MM.1S (cell line): ENCODE results near the gene ARHGAP40.

ENCODE experiments used
- DNase-seq: peaks from one replicate; pipeline ENCODE4 v3.0.0-alpha.2; 2015
- H2AFZ ChIP-seq: fragments of 300-600 bp; sonication (generic); 2 replicates; pipeline ENCODE4 v1.6.0; 2016; ENCODE audit warnings: antibody characterized with exemption, low read length
- H3F3A ChIP-seq: fragments of 300-600 bp; sonication (generic); 2 replicates; pipeline ENCODE4 v1.6.1; 2016; ENCODE audit warnings: mild to moderate bottlenecking, antibody characterized with exemption, low read length, moderate library complexity, mixed read lengths; ENCODE audit not compliant: insufficient read depth
- H3K27ac ChIP-seq: fragments of 300-600 bp; sonication (generic); 2 replicates; pipeline ENCODE4 v1.5.1; 2016; ENCODE audit warnings: mild to moderate bottlenecking, low read length
- H3K27me3 ChIP-seq: fragments of 300-600 bp; sonication (generic); replicated peaks from 2 replicates; pipeline ENCODE4 v1.6.0; 2016; ENCODE audit warnings: low read length; ENCODE audit not compliant: insufficient read depth
- H3K36me3 ChIP-seq: fragments of 300-600 bp; sonication (generic); replicated peaks from 2 replicates; pipeline ENCODE4 v1.6.1; 2016; ENCODE audit warnings: mild to moderate bottlenecking, low read length, mixed read lengths; ENCODE audit not compliant: insufficient read depth
- H3K4me1 ChIP-seq: fragments of 300-600 bp; sonication (generic); 2 replicates; pipeline ENCODE4 v1.6.1; 2016; ENCODE audit warnings: low read length, mixed read lengths
- H3K4me2 ChIP-seq: fragments of 300-600 bp; sonication (generic); 2 replicates; pipeline ENCODE4 v1.6.0; 2016; ENCODE audit warnings: low read depth, low read length
- H3K4me3 ChIP-seq: fragments of 300-600 bp; sonication (generic); 2 replicates; pipeline ENCODE4 v1.5.1; 2016; ENCODE audit warnings: low read length, mixed read lengths
- H3K79me2 ChIP-seq: fragments of 300-600 bp; sonication (generic); 2 replicates; pipeline ENCODE4 v1.6.1; 2016; ENCODE audit warnings: mixed run types, low read length, mixed read lengths
- H3K9ac ChIP-seq: fragments of 300-600 bp; sonication (generic); 2 replicates; pipeline ENCODE4 v1.6.1; 2016; ENCODE audit warnings: low read length, mixed read lengths
- H3K9me2 ChIP-seq: fragments of 300-600 bp; sonication (generic); replicated peaks from 2 replicates; pipeline ENCODE4 v1.6.1; 2016; ENCODE audit warnings: mild to moderate bottlenecking, low read length, mixed read lengths; ENCODE audit not compliant: insufficient read depth
- H3K9me3 ChIP-seq: fragments of 300-600 bp; sonication (generic); replicated peaks from 2 replicates; pipeline ENCODE4 v1.6.1; 2016; ENCODE audit warnings: mild to moderate bottlenecking, low read length, mixed read lengths; ENCODE audit not compliant: insufficient read depth
- H4K20me1 ChIP-seq: fragments of 300-600 bp; sonication (generic); 2 replicates; pipeline ENCODE4 v1.6.1; 2016; ENCODE audit warnings: mild to moderate bottlenecking, low read length, moderate library complexity, mixed read lengths; ENCODE audit not compliant: insufficient read depth
- EZH2 ChIP-seq: fragments of 300-600 bp; sonication (generic); optimal IDR thresholded peaks from 2 replicates; pipeline ENCODE3; 2017; ENCODE audit warnings: low read depth, mild to moderate bottlenecking, antibody characterized with exemption, low read length, mixed read lengths
- EZH2phosphoT487 ChIP-seq: fragments of 300-600 bp; sonication (generic); IDR thresholded peaks from 2 replicates; pipeline ENCODE4 v1.6.1; 2018; ENCODE audit warnings: antibody characterized with exemption, low read length
- TF ChIP-seq, protein P1 (sequence below): fragments of 300-600 bp; sonication (generic); IDR thresholded peaks from 2 replicates; pipeline ENCODE4 v1.5.1; 2016; ENCODE audit warnings: antibody characterized with exemption, low read length, mixed read lengths

ARHGAP40 gene

GRCh38 chr20:38588303-38588702, 13.3 kb upstream of the ARHGAP40 start:
- no peaks in the 10 kb centered on the region for H3K36me3 ChIP-seq
- no peaks in the 10 kb centered on the region for H3K9me2 ChIP-seq
- H3K9ac ChIP-seq, result no peak overlapping the region
- H3K79me2 ChIP-seq, result no peaks in the 10 kb centered on the region
- H2AFZ ChIP-seq, result no peak overlapping the region
- no peaks in the 10 kb centered on the region for H3K27me3 ChIP-seq
- H3K4me2 ChIP-seq, result no peak overlapping the region
- TF ChIP-seq EZH2 (no peak), EZH2phosphoT487 (no peak)
- TF ChIP-seq, protein P1, sequence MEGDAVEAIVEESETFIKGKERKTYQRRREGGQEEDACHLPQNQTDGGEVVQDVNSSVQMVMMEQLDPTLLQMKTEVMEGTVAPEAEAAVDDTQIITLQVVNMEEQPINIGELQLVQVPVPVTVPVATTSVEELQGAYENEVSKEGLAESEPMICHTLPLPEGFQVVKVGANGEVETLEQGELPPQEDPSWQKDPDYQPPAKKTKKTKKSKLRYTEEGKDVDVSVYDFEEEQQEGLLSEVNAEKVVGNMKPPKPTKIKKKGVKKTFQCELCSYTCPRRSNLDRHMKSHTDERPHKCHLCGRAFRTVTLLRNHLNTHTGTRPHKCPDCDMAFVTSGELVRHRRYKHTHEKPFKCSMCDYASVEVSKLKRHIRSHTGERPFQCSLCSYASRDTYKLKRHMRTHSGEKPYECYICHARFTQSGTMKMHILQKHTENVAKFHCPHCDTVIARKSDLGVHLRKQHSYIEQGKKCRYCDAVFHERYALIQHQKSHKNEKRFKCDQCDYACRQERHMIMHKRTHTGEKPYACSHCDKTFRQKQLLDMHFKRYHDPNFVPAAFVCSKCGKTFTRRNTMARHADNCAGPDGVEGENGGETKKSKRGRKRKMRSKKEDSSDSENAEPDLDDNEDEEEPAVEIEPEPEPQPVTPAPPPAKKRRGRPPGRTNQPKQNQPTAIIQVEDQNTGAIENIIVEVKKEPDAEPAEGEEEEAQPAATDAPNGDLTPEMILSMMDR, result no peak
- H3K4me1 ChIP-seq, result no peaks in the 10 kb centered on the region
- H3K4me3 ChIP-seq, result no peak overlapping the region
- H3K27ac ChIP-seq, result no peak overlapping the region
- H3K9me3 ChIP-seq, result no peaks in the 10 kb centered on the region
- H3F3A ChIP-seq, result no peaks in the 10 kb centered on the region
- H4K20me1 ChIP-seq, result no peaks in the 10 kb centered on the region
- DNase-seq, result no peak

GRCh38 chr20:38589351-38589750, 12.3 kb upstream of the ARHGAP40 start:
- no peaks in the 10 kb centered on the region for H3K79me2 ChIP-seq
- no peaks in the 10 kb centered on the region for H3K9me3 ChIP-seq
- no peaks in the 10 kb centered on the region for H3K4me1 ChIP-seq

DNA sequence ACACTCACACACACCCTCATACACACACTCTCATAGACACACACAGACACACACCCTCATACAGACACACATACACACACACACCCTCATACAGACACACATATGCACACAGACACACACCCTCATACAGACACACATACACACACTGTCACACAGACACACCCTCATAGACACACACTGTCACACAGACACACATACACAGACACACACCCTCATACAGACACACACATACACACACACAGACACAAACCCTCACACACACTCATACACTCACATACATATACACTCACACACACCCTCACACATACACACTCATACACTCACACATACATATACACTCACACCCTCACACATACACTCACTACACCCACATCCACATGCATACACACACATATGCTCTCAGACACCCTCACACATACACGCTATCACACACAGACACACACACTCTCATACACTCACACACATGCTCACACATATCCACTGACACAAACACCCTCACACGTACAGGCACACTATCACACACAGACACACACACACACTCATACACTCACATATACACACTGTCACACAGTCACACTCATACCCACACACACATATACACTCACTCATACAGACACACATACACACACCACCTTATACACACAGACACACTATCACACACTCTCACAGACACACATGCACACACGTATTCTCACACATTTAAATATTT, 11.5 kb upstream of the ARHGAP40 start:
- Histone ChIP-seq H3K36me3 (no peaks in the 10 kb centered on the region), H3K79me2 (no peaks in the 10 kb centered on the region), H3K27ac (no peak overlapping the region), H3F3A (no peaks in the 10 kb centered on the region), H3K9ac (no peak overlapping the region), H3K27me3 (no peaks in the 10 kb centered on the region), H3K4me3 (no peak overlapping the region), H2AFZ (no peak overlapping the region), H3K9me3 (no peaks in the 10 kb centered on the region), H4K20me1 (no peaks in the 10 kb centered on the region), H3K9me2 (no peaks in the 10 kb centered on the region), H3K4me2 (no peak overlapping the region), H3K4me1 (no peaks in the 10 kb centered on the region)
- DNase-seq, result no peak
- TF ChIP-seq, protein P1, result no peak
- TF ChIP-seq EZH2phosphoT487 (no peak), EZH2 (no peak)

More at GRCh38 chr20:38589351-38589750, 12.3 kb upstream of the ARHGAP40 start:
- no peak overlapping the region for H3K27ac ChIP-seq
- H3K4me3 ChIP-seq, result no peak overlapping the region
- H3K36me3 ChIP-seq, result no peaks in the 10 kb centered on the region
- no peak overlapping the region for H3K9ac ChIP-seq
- H3K9me2 ChIP-seq, result no peaks in the 10 kb centered on the region
- no peak for TF ChIP-seq EZH2phosphoT487
- TF ChIP-seq, protein P1, result no peak
- no peak for TF ChIP-seq EZH2
- no peaks in the 10 kb centered on the region for H4K20me1 ChIP-seq
- no peak for DNase-seq
- no peak overlapping the region for H2AFZ ChIP-seq
- H3K4me2 ChIP-seq, result no peak overlapping the region
- H3K27me3 ChIP-seq, result no peaks in the 10 kb centered on the region
- H3F3A ChIP-seq, result no peaks in the 10 kb centered on the region
